GM23248 (cell line): ENCODE results near the gene RETREG1.

ENCODE experiments used
- EZH2 ChIP-seq: fragments of 200-600 bp; sonication (generic); IDR thresholded peaks from 2 replicates; pipeline ENCODE4 v1.6.1; 2018; ENCODE audit warnings: antibody characterized with exemption, mild to moderate bottlenecking; ENCODE audit not compliant: insufficient read depth, poor library complexity, severe bottlenecking
- EZH2phosphoT487 ChIP-seq: fragments of 200-600 bp; sonication (generic); IDR thresholded peaks from 2 replicates; pipeline ENCODE4 v1.6.1; 2018; ENCODE audit warnings: antibody characterized with exemption, moderate library complexity, mild to moderate bottlenecking, low read depth; ENCODE audit not compliant: insufficient read depth

GRCh38 chr5:16484081-16484480 is 132.7 kb downstream of the RETREG1 start:
- TF ChIP-seq EZH2phosphoT487, result no peak
- no peak for TF ChIP-seq EZH2
